Parathyroid adenoma (tissue), 2 donors: ENCODE data around the gene FCN2.

Source experiments
- H2AFZ ChIP-seq: fragments of 300-600 bp; sonication (generic); one replicate; pipeline ENCODE4 v1.7.0; 2017; ENCODE audit warnings: antibody characterized with exemption, mild to moderate bottlenecking
- H3K27ac ChIP-seq: fragments of 300-600 bp; sonication (generic); one replicate; pipeline ENCODE4 v1.7.0; 2017
- H3K27me3 ChIP-seq: fragments of 300-600 bp; sonication (generic); one replicate; pipeline ENCODE4 v1.7.0; 2017; ENCODE audit warnings: low read length; ENCODE audit not compliant: control insufficient read depth, insufficient read depth
- H3K36me3 ChIP-seq: fragments of 300-600 bp; sonication (generic); one replicate; pipeline ENCODE4 v1.7.0; 2017; ENCODE audit warnings: low read length; ENCODE audit not compliant: control insufficient read depth, insufficient read depth
- H3K4me1 ChIP-seq: fragments of 300-600 bp; sonication (generic); one replicate; pipeline ENCODE4 v1.7.0; 2017; ENCODE audit warnings: control low read depth
- H3K4me2 ChIP-seq: fragments of 300-600 bp; sonication (generic); one replicate; pipeline ENCODE4 v1.7.0; 2017; ENCODE audit warnings: low read length
- H3K4me3 ChIP-seq: fragments of 300-600 bp; sonication (generic); one replicate; pipeline ENCODE4 v1.7.0; 2017; ENCODE audit warnings: low read depth, low read length
- H3K79me2 ChIP-seq: fragments of 300-600 bp; sonication (generic); one replicate; pipeline ENCODE4 v1.7.0; 2017; ENCODE audit warnings: control low read depth
- H3K9ac ChIP-seq: fragments of 300-600 bp; sonication (generic); one replicate; pipeline ENCODE4 v1.7.0; 2017; ENCODE audit warnings: mild to moderate bottlenecking
- H3K9me3 ChIP-seq: fragments of 300-600 bp; sonication (generic); one replicate; pipeline ENCODE4 v1.7.0; 2017; ENCODE audit warnings: low read length; ENCODE audit not compliant: control insufficient read depth
- CTCF ChIP-seq: fragments of 300-600 bp; sonication (generic); IDR thresholded peaks from one replicate; pipeline ENCODE4 v1.7.0; 2017; ENCODE audit warnings: antibody characterized with exemption, mild to moderate bottlenecking
- donor health status: primary hyperparathyroidism.

Gene FCN2

GRCh38 chr9:134914501-134914834 lies 33.9 kb downstream of the FCN2 start:
- no peak for TF ChIP-seq CTCF
- Histone ChIP-seq H3K4me2 (no peak overlapping the region), H2AFZ (no peak overlapping the region), H3K9ac (no peak overlapping the region), H3K79me2 (no peaks in the 10 kb centered on the region), H3K9me3 (no peaks in the 10 kb centered on the region), H3K4me1 (no peaks in the 10 kb centered on the region), H3K27ac (no peak overlapping the region), H3K36me3 (no peaks in the 10 kb centered on the region), H3K4me3 (no peak overlapping the region), H3K27me3 (no peaks in the 10 kb centered on the region)

GRCh38 chr9:134915046-134915985 lies 34.7 kb downstream of the FCN2 start:
- Histone ChIP-seq H3K9me3 (no peaks in the 10 kb centered on the region), H3K4me3 (no peak overlapping the region), H3K9ac (no peak overlapping the region), H3K27me3 (no peaks in the 10 kb centered on the region), H3K4me2 (no peak overlapping the region), H3K4me1 (no peaks in the 10 kb centered on the region), H3K79me2 (no peaks in the 10 kb centered on the region), H3K27ac (no peak overlapping the region), H2AFZ (no peak overlapping the region), H3K36me3 (no peaks in the 10 kb centered on the region)
- no peak for TF ChIP-seq CTCF

- H3K27me3 ChIP-seq, result no peaks in the 10 kb centered on the region
- no peaks in the 10 kb centered on the region for H3K4me1 ChIP-seq
- H3K4me2 ChIP-seq, result no peak overlapping the region
- no peak overlapping the region for H3K9ac ChIP-seq
- no peak overlapping the region for H3K27ac ChIP-seq
- no peak overlapping the region for H2AFZ ChIP-seq
- H3K79me2 ChIP-seq, result no peaks in the 10 kb centered on the region
- H3K36me3 ChIP-seq, result no peaks in the 10 kb centered on the region
- no peaks in the 10 kb centered on the region for H3K9me3 ChIP-seq
- no peak overlapping the region for H3K4me3 ChIP-seq
- TF ChIP-seq CTCF, result no peak
These were observed 35.6 kb downstream of the FCN2 start for GRCh38 chr9:134916161-134916665.

- Histone ChIP-seq H3K27me3 (no peaks in the 10 kb centered on the region), H3K9me3 (no peaks in the 10 kb centered on the region), H3K4me2 (no peak within 1 kb of the TSS), H3K36me3 (no peaks in the 10 kb centered on the region), H2AFZ (no peak within 1 kb of the TSS), H3K4me3 (no peak within 1 kb of the TSS), H3K4me1 (no peaks in the 10 kb centered on the region), H3K27ac (no peak within 1 kb of the TSS), H3K9ac (no peak within 1 kb of the TSS), H3K79me2 (no peaks in the 10 kb centered on the region)
- TF ChIP-seq CTCF, result no peak
These were observed 37.1 kb downstream of the FCN2 start, which contains the start of gene FCN1 for GRCh38 chr9:134917431-134918373. FCN1 (minus strand) TSS chr9:134917912; CDS start chr9:134917871, 41 bp downstream.
